ENCODE data around the gene NFATC2. TPM values are rescaled to one million over a fixed set of nuclear protein-coding genes. Genes with fewer than 3 reads are reported as not detected.

NFATC2 gene
- total RNA-seq, 2 experiments from 2014 or later, result 32.5 to 33.2 TPM

- no peaks in the 10 kb centered on the region for H3K4me1 Mint-ChIP-seq (ENCODE audit: low read depth)
- intact Hi-C loops (cut with DNase I, micrococcal nuclease), result no loop called here
- DNase-seq, result no peak
- Histone ChIP-seq H3K4me3 (ENCODE audit: low read length) (no peak overlapping the region), H3K27me3 (ENCODE audit: control insufficient read depth in 1 of 2, insufficient read depth in 2 of 2, low read length in 2 of 2) (no peaks in the 10 kb centered on the region), H3K27ac (ENCODE audit: low read depth in 1 of 2, low read length in 2 of 2) (no peak overlapping the region), H3K36me3 (ENCODE audit: insufficient read depth, low read length) (no peaks in the 10 kb centered on the region), H3K4me1 (ENCODE audit: insufficient read depth, low read length) (no peaks in the 10 kb centered on the region), H3K9me3 (ENCODE audit: control insufficient read depth in 1 of 2, insufficient read depth in 1 of 2, low read length in 2 of 2) (no peaks in the 10 kb centered on the region)
- TF ChIP-seq, protein P1, sequence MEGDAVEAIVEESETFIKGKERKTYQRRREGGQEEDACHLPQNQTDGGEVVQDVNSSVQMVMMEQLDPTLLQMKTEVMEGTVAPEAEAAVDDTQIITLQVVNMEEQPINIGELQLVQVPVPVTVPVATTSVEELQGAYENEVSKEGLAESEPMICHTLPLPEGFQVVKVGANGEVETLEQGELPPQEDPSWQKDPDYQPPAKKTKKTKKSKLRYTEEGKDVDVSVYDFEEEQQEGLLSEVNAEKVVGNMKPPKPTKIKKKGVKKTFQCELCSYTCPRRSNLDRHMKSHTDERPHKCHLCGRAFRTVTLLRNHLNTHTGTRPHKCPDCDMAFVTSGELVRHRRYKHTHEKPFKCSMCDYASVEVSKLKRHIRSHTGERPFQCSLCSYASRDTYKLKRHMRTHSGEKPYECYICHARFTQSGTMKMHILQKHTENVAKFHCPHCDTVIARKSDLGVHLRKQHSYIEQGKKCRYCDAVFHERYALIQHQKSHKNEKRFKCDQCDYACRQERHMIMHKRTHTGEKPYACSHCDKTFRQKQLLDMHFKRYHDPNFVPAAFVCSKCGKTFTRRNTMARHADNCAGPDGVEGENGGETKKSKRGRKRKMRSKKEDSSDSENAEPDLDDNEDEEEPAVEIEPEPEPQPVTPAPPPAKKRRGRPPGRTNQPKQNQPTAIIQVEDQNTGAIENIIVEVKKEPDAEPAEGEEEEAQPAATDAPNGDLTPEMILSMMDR (IDR thresholded peaks at IDR 0.05), result no peak
- ATAC-seq (ENCODE audit: poor library complexity), result no peak
- no peak overlapping the region for H3K4me3 Mint-ChIP-seq
- H3K36me3 Mint-ChIP-seq (ENCODE audit: low read depth), result no peaks in the 10 kb centered on the region
- POLR2A ChIA-PET, result no interaction called here
- no peaks in the 10 kb centered on the region for H3K9me3 Mint-ChIP-seq
- no peak overlapping the region for H3K27ac Mint-ChIP-seq
- no peaks in the 10 kb centered on the region for H3K27me3 Mint-ChIP-seq
- CTCF ChIA-PET, result no interaction called here
These were observed 35.6 kb upstream of the NFATC2 start for GRCh38 chr20:51578145-51578459.

GRCh38 chr20:51577432-51578144 is 35.1 kb upstream of the NFATC2 start:
- Histone ChIP-seq H3K9me3 (ENCODE audit: control insufficient read depth in 1 of 2, insufficient read depth in 1 of 2, low read length in 2 of 2) (no peaks in the 10 kb centered on the region), H3K4me1 (ENCODE audit: insufficient read depth, low read length) (no peaks in the 10 kb centered on the region), H3K36me3 (ENCODE audit: insufficient read depth, low read length) (no peaks in the 10 kb centered on the region), H3K4me3 (ENCODE audit: low read length) (no peak overlapping the region), H3K27ac (ENCODE audit: low read depth in 1 of 2, low read length in 2 of 2) (no peak overlapping the region), H3K27me3 (ENCODE audit: control insufficient read depth in 1 of 2, insufficient read depth in 2 of 2, low read length in 2 of 2) (no peaks in the 10 kb centered on the region)
- H3K27me3 Mint-ChIP-seq, result no peaks in the 10 kb centered on the region
- H3K9me3 Mint-ChIP-seq, result no peaks in the 10 kb centered on the region
- intact Hi-C loops (cut with DNase I, micrococcal nuclease), result no loop called here
- TF ChIP-seq, protein P1 (IDR thresholded peaks at IDR 0.05), result no peak
- DNase-seq, result no peak
- POLR2A ChIA-PET, result no interaction called here
- CTCF ChIA-PET, result no interaction called here
- no peaks in the 10 kb centered on the region for H3K36me3 Mint-ChIP-seq (ENCODE audit: low read depth)
- no peak for ATAC-seq (ENCODE audit: poor library complexity)
- no peak overlapping the region for H3K27ac Mint-ChIP-seq
- H3K4me1 Mint-ChIP-seq (ENCODE audit: low read depth), result no peaks in the 10 kb centered on the region
- H3K4me3 Mint-ChIP-seq, result no peak overlapping the region

GRCh38 chr20:51575486-51575885 is 33.0 kb upstream of the NFATC2 start:
- no peaks in the 10 kb centered on the region for H3K27me3 Mint-ChIP-seq
- TF ChIP-seq, protein P1 (IDR thresholded peaks at IDR 0.05), result no peak
- intact Hi-C loops (cut with DNase I, micrococcal nuclease), result no loop called here
- no peak for ATAC-seq (ENCODE audit: poor library complexity)
- Histone ChIP-seq H3K4me1 (ENCODE audit: insufficient read depth, low read length) (no peaks in the 10 kb centered on the region), H3K27ac (ENCODE audit: low read depth in 1 of 2, low read length in 2 of 2) (no peak overlapping the region), H3K27me3 (ENCODE audit: control insufficient read depth in 1 of 2, insufficient read depth in 2 of 2, low read length in 2 of 2) (peaks cover 0 to under 1% of the 10 kb centered on the region in 2 experiments), H3K9me3 (ENCODE audit: control insufficient read depth in 1 of 2, insufficient read depth in 1 of 2, low read length in 2 of 2) (no peaks in the 10 kb centered on the region), H3K36me3 (ENCODE audit: insufficient read depth, low read length) (no peaks in the 10 kb centered on the region), H3K4me3 (ENCODE audit: low read length) (no peak overlapping the region)
- ChIA-PET CTCF (interaction anchor here (0.7 to 1.3 kb wide), 2 partner anchors 19 to 201 kb away, joined by 4 to 5 read pairs; no protein-coding TSS in a partner anchor), POLR2A (interaction anchor here (0.6 kb wide), 1 partner anchor 39 kb away, joined by 3 read pairs; no protein-coding TSS in a partner anchor)
- H3K4me1 Mint-ChIP-seq (ENCODE audit: low read depth), result no peaks in the 10 kb centered on the region
- no peak overlapping the region for H3K4me3 Mint-ChIP-seq
- no peak for DNase-seq
- H3K36me3 Mint-ChIP-seq (ENCODE audit: low read depth), result no peaks in the 10 kb centered on the region
- H3K9me3 Mint-ChIP-seq, result no peaks in the 10 kb centered on the region
- H3K27ac Mint-ChIP-seq, result no peak overlapping the region
